Peyer's patch (tissue), 4 donors: ENCODE data around the gene SPDEF.

Experiments used
- CTCF ChIP-seq, 6 experiments: fragments of 450-650 bp in 4 of 6; fragments of 200-600 bp in 2 of 6; sonication (generic) in 1 of 6; IDR thresholded peaks; one replicate each; pipeline ENCODE4 v1.5.1; 2017 to 2019; ENCODE audit warnings: antibody characterized with exemption in 6 of 6, mild to moderate bottlenecking in 3 of 6, moderate library complexity in 1 of 6
- POLR2A ChIP-seq, 2 donors: fragments of 450-650 bp; IDR thresholded peaks; one replicate each; pipeline ENCODE4 v1.5.1; 2017; ENCODE audit warnings: antibody characterized with exemption in 2 of 2, mild to moderate bottlenecking in 2 of 2, moderate library complexity in 2 of 2

GRCh38 chr6:34522761-34523160, 33.4 kb downstream of the SPDEF start:
- TF ChIP-seq CTCF (IDR thresholded peaks at IDR 0.05) (no peak), POLR2A (IDR thresholded peaks at IDR 0.05) (no peak)
